Stomach smooth muscle (tissue), 2 donors: ENCODE results near the gene MAMDC4.
A peak's percentile ranks its signal among the peaks of the same experiment; 100 is the strongest.

Source experiments
- H3K27ac ChIP-seq: one replicate; pipeline ENCODE4 v1.7.0; 2013; ENCODE audit warnings: mild to moderate bottlenecking, low read length, inconsistent platforms
- H3K27me3 ChIP-seq, 2 donors: one replicate each; pipeline ENCODE4 v1.7.0; 2013; ENCODE audit warnings: low read length in 2 of 2; ENCODE audit not compliant: insufficient read depth in 2 of 2, control insufficient read depth in 1 of 2
- H3K36me3 ChIP-seq, 2 donors: one replicate each; pipeline ENCODE4 v1.7.0; 2013; ENCODE audit warnings: low read length in 2 of 2; ENCODE audit not compliant: control insufficient read depth in 2 of 2, insufficient read depth in 2 of 2
- H3K4me1 ChIP-seq: one replicate; pipeline ENCODE4 v1.7.0; 2013; ENCODE audit warnings: low read length; ENCODE audit not compliant: control insufficient read depth, insufficient read depth
- H3K4me3 ChIP-seq, 2 donors: one replicate each; pipeline ENCODE4 v1.7.0; 2013; ENCODE audit warnings: low read length in 2 of 2
- H3K9ac ChIP-seq, 2 donors: one replicate each; pipeline ENCODE4 v1.7.0; 2013; ENCODE audit warnings: low read length in 2 of 2, mild to moderate bottlenecking in 1 of 2
- H3K9me3 ChIP-seq, 2 donors: one replicate each; pipeline ENCODE4 v1.7.0; 2013; ENCODE audit warnings: low read length in 2 of 2; ENCODE audit not compliant: control insufficient read depth in 2 of 2
- donor health status: healthy.
- donor health status: Pancreatic carcinoma.

MAMDC4 gene

DNA sequence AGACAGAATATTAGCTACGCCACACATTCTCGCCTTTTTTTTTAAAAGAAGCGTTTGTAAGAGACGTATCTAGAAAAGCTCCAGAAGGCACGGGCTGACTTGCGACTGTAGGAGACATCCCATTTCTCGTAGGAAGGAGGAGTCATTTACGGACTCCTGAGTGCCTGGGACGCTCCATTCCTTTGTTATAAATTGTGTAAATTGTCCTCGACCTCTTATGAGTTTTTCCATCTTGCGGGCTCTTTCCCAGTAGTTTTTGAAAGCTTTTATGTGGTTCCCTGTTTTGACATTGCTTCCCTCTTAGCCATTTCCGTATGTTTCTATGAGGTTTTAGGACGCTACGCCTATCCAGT, 43.4 kb upstream of the MAMDC4 start:
- H3K4me3 ChIP-seq = peak overlapping the region; percentile 65 to 87
- peaks cover 31% of the 10 kb centered on the region for H3K4me1 ChIP-seq
- H3K9ac ChIP-seq = peak overlapping the region; percentile 60 to 70
- H3K36me3 ChIP-seq = peaks cover 6 to 7% of the 10 kb centered on the region in 2 donors
- no peak overlapping the region for H3K27ac ChIP-seq
- no peaks in the 10 kb centered on the region for H3K9me3 ChIP-seq
- H3K27me3 ChIP-seq = no peaks in the 10 kb centered on the region

DNA sequence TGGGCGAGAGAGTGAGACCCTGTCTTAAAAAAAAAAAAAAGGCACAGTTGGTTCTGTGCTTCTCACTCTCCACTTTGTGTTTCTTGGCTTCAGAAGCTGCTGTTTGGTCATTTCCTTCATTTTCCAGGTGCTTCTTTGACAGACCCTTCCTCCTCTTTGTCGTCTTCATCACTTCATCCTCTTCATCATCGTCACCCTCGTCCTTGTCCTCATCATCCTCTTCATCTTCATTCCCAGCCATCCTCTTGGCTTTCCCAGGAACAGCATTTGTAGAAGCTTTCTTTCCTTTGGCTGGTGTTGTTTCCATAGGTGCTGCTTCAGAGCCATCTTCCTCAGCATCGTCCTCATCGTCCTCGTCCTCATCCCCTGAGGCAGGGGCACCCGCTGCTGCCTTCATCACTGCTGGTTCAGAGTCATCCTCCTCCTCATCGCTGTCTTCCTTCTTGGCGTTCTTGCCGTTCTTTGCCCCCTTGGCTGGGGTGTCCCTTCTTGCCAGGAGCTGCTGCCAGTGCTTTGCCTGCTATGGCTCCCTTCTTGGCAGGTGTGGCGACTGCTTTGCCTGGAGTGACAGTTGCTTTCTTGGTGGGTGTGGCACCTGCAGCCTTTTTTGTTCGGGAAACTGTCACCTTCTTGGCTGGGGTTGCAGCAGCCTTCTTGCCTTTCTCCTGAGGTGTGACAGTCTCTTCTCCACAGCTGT, 37.3 kb upstream of the MAMDC4 start:
- Histone ChIP-seq H3K4me3 (no peak overlapping the region), H3K27me3 (no peaks in the 10 kb centered on the region), H3K9me3 (no peaks in the 10 kb centered on the region), H3K4me1 (peaks cover 4% of the 10 kb centered on the region), H3K36me3 (peaks cover 7 to 8% of the 10 kb centered on the region in 2 donors), H3K27ac (no peak overlapping the region), H3K9ac (no peak overlapping the region)

DNA sequence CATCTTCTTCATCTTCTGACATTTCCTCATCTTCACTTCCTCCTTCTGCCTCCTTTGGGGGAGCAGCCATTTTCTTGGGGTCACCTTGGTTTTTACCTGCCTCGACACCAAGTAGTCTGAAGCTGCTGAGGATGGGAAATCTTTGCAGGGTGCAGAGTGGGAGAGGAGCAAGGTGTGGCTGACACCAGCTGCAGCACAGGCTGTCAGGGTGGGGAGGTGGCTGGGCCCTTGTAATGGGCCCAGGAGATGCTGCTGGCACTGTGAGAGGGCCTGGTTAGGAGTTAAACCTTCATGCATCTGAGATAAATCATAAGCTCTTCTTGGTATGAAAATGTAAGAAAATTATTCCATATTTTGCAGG, 36.7 kb upstream of the MAMDC4 start:
- Histone ChIP-seq H3K9me3 (no peaks in the 10 kb centered on the region), H3K27ac (no peak overlapping the region), H3K4me1 (no peaks in the 10 kb centered on the region), H3K27me3 (no peaks in the 10 kb centered on the region), H3K9ac (no peak overlapping the region), H3K36me3 (peaks cover 4 to 5% of the 10 kb centered on the region in 2 donors), H3K4me3 (no peak overlapping the region)

DNA sequence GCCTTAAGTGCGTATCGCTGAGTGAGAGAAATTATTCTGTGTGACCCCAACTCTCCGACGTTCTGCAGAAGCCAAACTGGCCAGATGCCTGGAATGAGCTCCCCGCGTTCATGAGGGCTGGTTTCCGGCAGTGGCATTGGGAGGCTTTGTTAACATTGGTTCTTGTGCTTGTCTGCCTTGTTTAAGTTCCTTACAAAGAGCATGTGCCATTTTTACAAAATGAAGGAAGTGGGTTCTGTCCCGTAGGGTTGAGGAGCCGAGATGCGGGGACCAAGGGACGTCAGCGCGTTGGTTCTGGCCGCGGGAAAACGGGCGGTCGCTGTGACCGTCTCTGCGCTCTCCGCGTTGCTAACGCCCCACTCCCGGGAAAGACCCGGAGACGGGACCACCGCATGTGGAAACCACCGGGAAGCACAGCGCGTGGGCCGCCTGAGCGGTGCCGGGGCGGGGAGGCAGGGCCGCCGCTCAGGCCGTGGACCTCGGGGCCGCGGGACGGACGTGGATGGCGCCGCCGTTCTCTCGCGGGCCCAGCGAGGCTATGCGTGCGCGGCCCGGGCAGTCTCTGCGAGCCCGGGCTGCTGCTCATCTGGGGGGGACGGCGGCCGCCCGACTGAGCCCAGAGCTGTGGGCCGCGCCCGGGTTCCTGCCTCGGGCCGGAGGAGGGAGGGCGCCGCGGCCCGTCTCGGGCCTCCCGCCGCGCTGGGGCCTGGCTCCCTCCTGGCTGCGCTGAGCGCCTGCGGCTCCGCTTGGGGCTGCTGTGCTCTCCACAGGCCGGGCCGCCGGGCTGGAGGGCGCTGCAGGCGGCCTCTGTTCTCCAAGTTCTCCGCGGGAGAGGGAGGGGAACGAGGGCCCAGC, 30.9 kb upstream of the MAMDC4 start:
- H3K4me3 ChIP-seq = peak overlapping the region; percentile 49 to 62

DNA sequence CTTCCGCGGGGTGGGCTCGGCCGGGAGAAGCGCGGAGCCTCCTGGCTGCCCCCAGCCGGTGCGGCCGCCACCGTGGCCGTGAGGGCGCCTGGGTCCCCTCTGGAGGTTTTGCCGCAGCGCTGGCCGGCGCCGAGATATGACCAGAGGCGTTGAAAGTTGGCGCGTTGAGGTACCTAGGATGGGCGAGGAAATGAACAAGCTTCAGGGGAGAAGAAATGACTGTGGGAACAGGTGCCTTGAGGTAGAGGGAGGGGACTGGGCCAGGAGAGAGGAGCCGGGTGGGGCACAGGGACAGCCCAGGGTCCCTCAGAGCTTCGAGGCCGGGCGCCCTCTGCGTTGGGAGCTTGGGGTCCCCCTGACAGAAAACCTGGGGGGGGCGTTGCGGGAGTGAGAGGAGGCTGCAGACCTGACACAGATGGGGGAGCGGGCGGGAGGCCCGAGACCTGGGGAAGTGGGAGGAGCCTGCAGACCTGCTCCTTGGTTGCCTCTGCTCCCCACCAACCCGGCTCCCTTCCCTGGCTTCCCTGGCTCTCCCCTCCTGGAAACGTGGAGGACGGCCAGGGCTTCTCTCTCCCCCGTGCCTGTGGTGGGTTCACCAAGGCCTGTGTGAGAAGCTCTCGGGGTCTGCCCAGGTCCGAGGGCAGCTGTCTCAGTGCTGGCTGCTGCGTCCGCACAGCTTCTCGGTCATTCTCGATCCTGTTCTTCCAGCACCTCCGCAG, 30.2 kb upstream of the MAMDC4 start:
- H3K4me3 ChIP-seq = peak overlapping the region in 1 of 2 donors; percentile 62
- no peak overlapping the region for H3K27ac ChIP-seq
- no peaks in the 10 kb centered on the region for H3K27me3 ChIP-seq
- peaks cover 15% of the 10 kb centered on the region for H3K4me1 ChIP-seq
- no peak overlapping the region for H3K9ac ChIP-seq
- H3K36me3 ChIP-seq = peaks cover 9 to 25% of the 10 kb centered on the region in 2 donors
- H3K9me3 ChIP-seq = no peaks in the 10 kb centered on the region

More for the DNA sequence above, 30.9 kb upstream of the MAMDC4 start:
- Histone ChIP-seq H3K9ac (peak overlapping the region; percentile 29 to 41), H3K9me3 (no peaks in the 10 kb centered on the region), H3K27ac (no peak overlapping the region), H3K4me1 (peaks cover 15% of the 10 kb centered on the region), H3K36me3 (peaks cover 7 to 20% of the 10 kb centered on the region in 2 donors), H3K27me3 (no peaks in the 10 kb centered on the region)

DNA sequence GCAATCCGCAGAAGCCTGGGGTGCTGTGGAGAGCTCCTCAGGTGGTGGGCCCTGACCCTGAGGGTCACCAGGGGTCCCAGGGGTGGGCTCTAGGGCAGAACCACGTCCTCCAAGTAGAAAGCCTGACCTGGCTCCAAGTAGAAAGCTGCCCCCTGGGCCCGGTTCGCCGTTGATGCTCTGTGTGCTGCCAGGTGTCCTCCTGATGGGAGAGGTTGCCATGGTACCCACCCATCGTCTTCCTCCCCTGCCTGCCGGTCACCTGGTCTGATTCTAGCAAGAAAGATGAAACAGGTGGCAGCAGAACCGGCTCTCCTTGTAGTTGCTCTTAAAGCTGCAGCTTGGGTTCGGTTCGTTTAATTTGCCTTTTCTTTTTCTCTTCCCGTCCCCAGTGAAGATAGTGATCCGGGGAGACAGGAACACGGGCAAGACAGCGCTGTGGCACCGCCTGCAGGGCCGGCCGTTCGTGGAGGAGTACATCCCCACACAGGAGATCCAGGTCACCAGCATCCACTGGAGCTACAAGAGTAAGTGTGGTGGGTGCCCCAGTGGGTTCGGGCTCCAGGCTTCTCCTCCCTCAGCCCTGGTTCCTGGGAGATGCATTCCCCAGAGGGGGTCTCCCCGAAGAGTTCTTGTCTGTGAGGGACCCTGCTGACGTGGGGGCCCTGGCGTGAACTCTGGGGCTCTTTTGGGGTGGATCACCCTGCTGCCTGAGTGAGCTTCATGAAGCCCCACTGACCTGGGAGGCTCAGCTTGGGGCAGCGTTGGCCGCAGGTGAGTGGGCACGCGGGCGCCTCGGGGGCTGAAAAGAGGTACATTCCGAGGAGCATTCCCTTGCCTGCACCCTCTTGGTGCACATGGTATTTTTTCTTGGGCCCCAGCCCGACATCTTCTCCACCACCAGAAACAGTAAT, 28.8 kb upstream of the MAMDC4 start:
- Histone ChIP-seq H3K36me3 (peaks cover 9 to 27% of the 10 kb centered on the region in 2 donors), H3K9ac (no peak overlapping the region), H3K4me1 (peaks cover 15% of the 10 kb centered on the region), H3K27ac (no peak overlapping the region), H3K9me3 (no peaks in the 10 kb centered on the region), H3K27me3 (no peaks in the 10 kb centered on the region), H3K4me3 (no peak overlapping the region)

DNA sequence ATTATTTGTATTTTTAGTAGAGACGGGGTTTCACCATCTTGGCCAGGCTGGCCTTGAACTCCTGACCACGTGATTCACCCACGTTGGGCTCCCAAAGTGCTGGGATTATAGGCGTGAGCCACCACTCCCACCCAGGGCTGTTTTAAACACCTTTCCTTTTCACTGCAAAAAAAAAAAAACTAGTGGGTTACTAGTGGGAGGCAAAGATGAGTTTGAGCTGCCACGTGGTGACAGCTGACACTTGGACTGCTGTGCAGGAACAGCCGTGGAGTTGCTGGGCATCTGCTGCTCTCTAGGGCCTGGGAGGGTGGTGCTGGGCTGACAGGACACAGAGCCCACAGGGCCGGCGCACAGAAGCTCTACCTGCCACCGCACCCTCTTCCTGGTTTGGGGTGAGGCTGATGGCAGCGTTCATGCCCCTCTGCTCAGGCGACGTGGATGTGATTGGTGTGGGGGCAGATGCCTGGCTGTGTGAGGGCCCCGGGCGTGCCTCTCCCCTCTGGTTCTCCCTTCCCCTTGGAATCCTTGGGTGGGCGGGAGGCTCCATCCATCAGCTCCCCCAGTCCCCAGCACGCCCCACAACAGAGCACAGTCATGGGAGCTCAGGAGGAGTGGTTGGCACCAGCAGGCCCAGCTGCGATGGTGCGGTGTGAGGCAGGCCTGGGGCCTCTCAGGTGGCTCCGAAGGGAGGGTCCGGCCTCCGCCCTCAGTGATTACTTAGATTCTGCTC, 27.5 kb upstream of the MAMDC4 start:
- no peak overlapping the region for H3K4me3 ChIP-seq
- no peaks in the 10 kb centered on the region for H3K9me3 ChIP-seq
- no peaks in the 10 kb centered on the region for H3K27me3 ChIP-seq
- peaks cover 15% of the 10 kb centered on the region for H3K4me1 ChIP-seq
- H3K9ac ChIP-seq = no peak overlapping the region
- no peak overlapping the region for H3K27ac ChIP-seq
- H3K36me3 ChIP-seq = peaks cover 14 to 39% of the 10 kb centered on the region in 2 donors

DNA sequence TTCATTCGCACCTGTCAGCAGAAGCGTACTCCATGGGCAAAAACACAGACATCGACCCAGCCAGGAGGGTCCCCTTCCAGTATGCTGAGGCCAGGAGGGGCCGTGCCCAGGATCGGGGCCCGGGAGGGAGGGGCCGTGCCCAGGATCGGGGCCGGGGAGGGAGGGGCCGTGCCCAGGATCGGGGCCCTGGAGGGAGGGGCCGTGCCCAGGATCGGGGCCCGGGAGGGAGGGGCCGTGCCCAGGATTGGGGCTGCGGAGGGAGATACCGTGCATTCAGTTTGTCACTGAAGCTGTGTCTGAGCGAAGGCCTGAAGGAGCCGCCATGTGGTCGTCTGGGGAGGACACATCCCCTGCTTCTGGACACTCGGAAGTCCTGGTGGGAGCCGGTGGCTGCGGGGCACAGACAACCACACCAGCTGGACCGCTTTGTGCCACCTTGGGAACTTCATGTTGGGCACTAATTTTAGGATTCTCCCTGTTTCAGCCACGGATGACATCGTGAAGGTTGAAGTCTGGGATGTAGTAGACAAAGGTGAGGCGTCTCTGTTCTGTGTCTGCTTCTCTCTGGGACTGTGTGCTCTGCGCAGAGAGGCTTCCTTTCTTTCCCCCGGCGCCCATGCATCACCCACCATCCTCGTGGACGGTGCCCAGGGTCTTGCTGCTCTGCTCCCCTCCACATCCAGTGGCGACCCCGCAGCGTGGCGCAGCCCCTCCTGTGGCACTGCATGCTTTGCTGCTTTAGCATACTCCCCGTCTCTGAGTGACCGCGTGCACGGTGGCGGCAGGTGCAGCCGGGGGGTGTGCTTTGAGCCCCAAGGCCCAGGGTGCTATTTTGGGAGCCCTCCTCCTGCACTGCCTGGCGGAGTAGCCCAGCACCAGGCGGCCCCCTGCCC, 26.6 kb upstream of the MAMDC4 start:
- peaks cover 15% of the 10 kb centered on the region for H3K4me1 ChIP-seq
- H3K27me3 ChIP-seq = no peaks in the 10 kb centered on the region
- H3K4me3 ChIP-seq = no peak overlapping the region
- no peak overlapping the region for H3K27ac ChIP-seq
- peaks cover 22 to 46% of the 10 kb centered on the region in 2 donors for H3K36me3 ChIP-seq
- H3K9ac ChIP-seq = no peak overlapping the region
- H3K9me3 ChIP-seq = no peaks in the 10 kb centered on the region

DNA sequence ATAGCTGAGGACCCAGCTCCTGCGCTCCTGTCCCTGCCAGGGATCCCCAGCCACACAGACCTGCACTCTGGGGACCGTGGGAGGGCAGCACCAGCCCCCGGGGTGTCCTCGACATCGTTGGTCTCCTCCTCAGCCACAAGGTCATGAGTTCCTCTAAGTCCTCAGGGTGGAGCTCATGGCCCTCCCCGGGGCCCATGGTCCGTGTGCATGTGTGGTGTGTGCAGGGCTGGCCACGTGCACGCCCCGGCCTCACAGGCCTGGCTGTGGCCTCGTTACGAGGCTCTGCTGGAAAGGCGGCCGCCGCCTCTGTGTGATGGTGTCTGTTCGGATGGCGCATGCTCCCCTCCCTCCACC, 26.0 kb upstream of the MAMDC4 start:
- no peaks in the 10 kb centered on the region for H3K9me3 ChIP-seq
- H3K36me3 ChIP-seq = peaks cover 27 to 51% of the 10 kb centered on the region in 2 donors
- H3K9ac ChIP-seq = no peak overlapping the region
- H3K27me3 ChIP-seq = no peaks in the 10 kb centered on the region
- H3K4me3 ChIP-seq = no peak overlapping the region
- no peak overlapping the region for H3K27ac ChIP-seq
- peaks cover 9% of the 10 kb centered on the region for H3K4me1 ChIP-seq
